Endodermal cell (in vitro differentiated cells): Measurements from ENCODE around the gene SYNDIG1. TPM values are rescaled to one million over a fixed set of nuclear protein-coding genes. Genes with fewer than 3 reads are reported as not detected.
A peak's percentile ranks its signal among the peaks of the same experiment; 100 is the strongest.

Experiments used
- DNase-seq: peaks from one replicate; pipeline ENCODE4 v3.0.0-alpha.2; 2017
- H3K27ac ChIP-seq: 2 replicates; pipeline ENCODE4 v1.5.1; 2013; ENCODE audit warnings: mild to moderate bottlenecking, low read depth, low read length, moderate library complexity
- H3K27me3 ChIP-seq: 2 replicates; pipeline ENCODE4 v1.6.1; 2013; ENCODE audit warnings: mild to moderate bottlenecking, low read length, moderate library complexity; ENCODE audit not compliant: insufficient read depth, control insufficient read depth, poor library complexity, severe bottlenecking
- H3K36me3 ChIP-seq: 2 replicates; pipeline ENCODE4 v1.7.0; 2013; ENCODE audit warnings: mild to moderate bottlenecking, low read length, moderate library complexity; ENCODE audit not compliant: control insufficient read depth, insufficient read depth
- H3K4me1 ChIP-seq: one replicate; pipeline ENCODE4 v1.7.0; 2013; ENCODE audit warnings: low read length; ENCODE audit not compliant: control insufficient read depth, insufficient read depth
- H3K4me3 ChIP-seq: 2 replicates; pipeline ENCODE4 v1.5.1; 2013; ENCODE audit warnings: mild to moderate bottlenecking, low read length, moderate library complexity
- H3K9ac ChIP-seq: 2 replicates; pipeline ENCODE4 v1.6.1; 2013; ENCODE audit warnings: mild to moderate bottlenecking, low read length, moderate library complexity; ENCODE audit not compliant: poor library complexity, severe bottlenecking; ENCODE audit errors: extremely low read depth
- H3K9me3 ChIP-seq: 2 replicates; pipeline ENCODE4 v1.6.1; 2013; ENCODE audit warnings: mild to moderate bottlenecking, low read length, moderate library complexity; ENCODE audit not compliant: control insufficient read depth
- H3K27ac Mint-ChIP-seq: 2 replicates; pipeline ENCODE4 v1.8.0; 2020; ENCODE audit warnings: mixed read lengths
- H3K27me3 Mint-ChIP-seq: 2 replicates; pipeline ENCODE4 v1.8.0; 2021; ENCODE audit warnings: mild to moderate bottlenecking, mixed read lengths; ENCODE audit not compliant: insufficient read depth
- H3K36me3 Mint-ChIP-seq: 2 replicates; pipeline ENCODE4 v1.8.0; 2020; ENCODE audit warnings: low read depth, mixed read lengths
- H3K4me1 Mint-ChIP-seq: 2 replicates; pipeline ENCODE4 v1.8.0; 2020; ENCODE audit warnings: mixed read lengths
- H3K4me3 Mint-ChIP-seq: 2 replicates; pipeline ENCODE4 v1.8.0; 2020; ENCODE audit warnings: mild to moderate bottlenecking, moderate library complexity, mixed read lengths
- H3K9me3 Mint-ChIP-seq: 2 replicates; pipeline ENCODE4 v1.8.0; 2020; ENCODE audit warnings: mild to moderate bottlenecking, mixed read lengths
- CTCF ChIP-seq: fragments of 200-600 bp; sonication (generic); conservative IDR thresholded peaks from 2 replicates; pipeline ENCODE4 v1.5.0; 2021; ENCODE audit warnings: antibody characterized with exemption, mild to moderate bottlenecking
- WGBS, 2 experiments: methylation state at CpG; one replicate each; pipeline versions ENCODE4 v1.1.5 to v1.1.7; 2013; ENCODE audit warnings: missing lambda C conversion rate in 2 of 2, mixed read lengths in 1 of 2; ENCODE audit not compliant: insufficient coverage in 1 of 2, insufficient read length in 1 of 2; 5-methylcytosine and 5-hydroxymethylcytosine counted together
- total RNA-seq, 2 donors: library from RNA; stranded (reverse); fragmentation: NEBNext Ultra II Directional in 1 of 2; extraction: Animal tissue kit (Norgen Biotek cat#: 25700) in 1 of 2; gene quantifications; 2 replicates in 1 of 2; 3 replicates in 1 of 2; pipeline ENCODE4 v1.2.1, GENCODE V29; 2021

Gene SYNDIG1
- total RNA-seq, 2 donors from 2014 or later = 5.5 to 6.8 TPM

- Mint-ChIP-seq H3K9me3 (no peaks in the 10 kb centered on the region), H3K4me3 (no peak overlapping the region), H3K4me1 (peaks cover 7% of the 10 kb centered on the region), H3K27ac (no peak overlapping the region), H3K36me3 (no peaks in the 10 kb centered on the region), H3K27me3 (no peaks in the 10 kb centered on the region)
- 90 to 100% methylated on average over 6 to 7 of the region's 7 CpGs for WGBS, 2 experiments
- Histone ChIP-seq H3K9me3 (no peaks in the 10 kb centered on the region), H3K27ac (no peak overlapping the region), H3K27me3 (no peaks in the 10 kb centered on the region), H3K36me3 (no peaks in the 10 kb centered on the region), H3K4me1 (no peaks in the 10 kb centered on the region), H3K9ac (no peak overlapping the region), H3K4me3 (no peak overlapping the region)
- DNase-seq = no peak
- no peak for TF ChIP-seq CTCF
Measured at GRCh38 chr20:24651171-24651975, 181.9 kb downstream of the SYNDIG1 start.

- TF ChIP-seq CTCF = no peak
- no peaks in the 10 kb centered on the region for H3K36me3 ChIP-seq
- no peak for DNase-seq
- no peak overlapping the region for H3K9ac ChIP-seq
- H3K4me3 ChIP-seq = no peak overlapping the region
- H3K27me3 ChIP-seq = no peaks in the 10 kb centered on the region
- no peaks in the 10 kb centered on the region for H3K27me3 Mint-ChIP-seq
- H3K27ac Mint-ChIP-seq = no peak overlapping the region
- H3K4me1 ChIP-seq = no peaks in the 10 kb centered on the region
- no peaks in the 10 kb centered on the region for H3K9me3 ChIP-seq
- no peak overlapping the region for H3K4me3 Mint-ChIP-seq
- peaks cover 7% of the 10 kb centered on the region for H3K4me1 Mint-ChIP-seq
- H3K27ac ChIP-seq = no peak overlapping the region
- no peaks in the 10 kb centered on the region for H3K36me3 Mint-ChIP-seq
- H3K9me3 Mint-ChIP-seq = no peaks in the 10 kb centered on the region
- WGBS, 2 experiments = 88 to 91% methylated on average over 4 of the region's 4 CpGs
Measured at GRCh38 chr20:24651976-24652345, 182.5 kb downstream of the SYNDIG1 start.

DNA sequence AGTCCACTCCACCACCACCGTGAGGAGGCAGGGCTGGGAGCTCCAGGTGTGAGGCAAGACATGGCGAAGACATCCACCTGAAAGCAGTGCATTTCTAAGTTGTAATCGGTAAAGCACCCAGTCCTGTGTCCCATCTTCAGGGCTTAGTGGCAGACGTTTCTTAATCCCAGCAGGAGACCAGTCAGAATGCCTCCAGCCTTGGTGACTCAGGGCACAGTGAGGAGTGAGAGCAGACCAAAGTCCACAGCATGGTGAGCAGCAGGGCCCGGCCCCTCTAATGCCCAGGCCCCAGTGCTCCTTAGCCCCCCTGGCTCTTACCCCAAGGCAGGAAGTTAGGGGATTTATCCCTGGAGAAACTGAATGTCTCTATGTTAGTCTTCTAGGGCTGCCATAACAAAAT lies 183.9 kb downstream of the SYNDIG1 start:
- H3K4me3 ChIP-seq = no peak overlapping the region
- Mint-ChIP-seq H3K4me1 (peaks cover 7% of the 10 kb centered on the region), H3K4me3 (no peak overlapping the region), H3K27me3 (no peaks in the 10 kb centered on the region), H3K36me3 (no peaks in the 10 kb centered on the region), H3K27ac (peak overlapping the region; percentile 41), H3K9me3 (no peaks in the 10 kb centered on the region)
- no peak for DNase-seq
- H3K4me1 ChIP-seq = no peaks in the 10 kb centered on the region
- H3K36me3 ChIP-seq = no peaks in the 10 kb centered on the region
- H3K27me3 ChIP-seq = no peaks in the 10 kb centered on the region
- H3K9me3 ChIP-seq = no peaks in the 10 kb centered on the region
- no peak overlapping the region for H3K9ac ChIP-seq
- whole genome bisulfite sequencing, 2 experiments = 80 to 97% methylated on average over 4 to 5 of the region's 5 CpGs
- H3K27ac ChIP-seq = no peak overlapping the region
- no peak for TF ChIP-seq CTCF
